Measurements from ENCODE around the gene SLC46A3.
"Not testable (repeated sequence)": the region's sequence is repeated elsewhere in the genome, so short reads cannot be mapped to it uniquely, and the experiment has no call there.

Gene SLC46A3

GRCh38 chr13:28729541-28729940, 10.8 kb upstream of the SLC46A3 start:
- no peak for DNase-seq

- no peak for DNase-seq
Observed at GRCh38 chr13:28728642-28729041, 9.9 kb upstream of the SLC46A3 start.

GRCh38 chr13:28725046-28725610, 6.4 kb upstream of the SLC46A3 start:
- no peak for DNase-seq

GRCh38 chr13:28723806-28724205, 5.0 kb upstream of the SLC46A3 start:
- DNase-seq: no peak

- no peak for DNase-seq
Observed at GRCh38 chr13:28719227-28720055, 671 bp upstream of the SLC46A3 start.

GRCh38 chr13:28718196-28718542, 601 bp downstream of the SLC46A3 start:
- no peak for DNase-seq

- no peak for DNase-seq
Observed at GRCh38 chr13:28717170-28717569, 1.6 kb downstream of the SLC46A3 start.

GRCh38 chr13:28716511-28716910, 2.3 kb downstream of the SLC46A3 start:
- DNase-seq: no peak

GRCh38 chr13:28714651-28715050, 4.1 kb downstream of the SLC46A3 start:
- no peak for DNase-seq

- no peak for DNase-seq
Observed at GRCh38 chr13:28710161-28710560, 8.6 kb downstream of the SLC46A3 start.

- DNase-seq: peak in 1 of 2 experiments; percentile 22
Observed at GRCh38 chr13:28707629-28708427, 10.9 kb downstream of the SLC46A3 start.

- DNase-seq: peak; percentile 40 to 86
Observed at GRCh38 chr13:28705461-28706083, 13.2 kb downstream of the SLC46A3 start.

GRCh38 chr13:28704919-28705318, 13.9 kb downstream of the SLC46A3 start:
- no peak for DNase-seq

- DNase-seq: peak in 1 of 2 experiments; percentile 44
Observed at GRCh38 chr13:28704282-28704681, 14.5 kb downstream of the SLC46A3 start.

GRCh38 chr13:28699246-28699645, 19.5 kb downstream of the SLC46A3 start:
- DNase-seq: no peak

- DNase-seq: no peak
Observed at GRCh38 chr13:28697441-28697840, 21.3 kb downstream of the SLC46A3 start.

- not testable (repeated sequence) for DNase-seq
Observed at GRCh38 chr13:28693605-28694491, 24.9 kb downstream of the SLC46A3 start.

GRCh38 chr13:28685892-28686291, 32.9 kb downstream of the SLC46A3 start:
- DNase-seq: no peak

GRCh38 chr13:28685114-28685513, 33.7 kb downstream of the SLC46A3 start:
- no peak for DNase-seq

GRCh38 chr13:28684257-28684656, 34.5 kb downstream of the SLC46A3 start:
- DNase-seq: no peak

GRCh38 chr13:28683169-28683568, 35.6 kb downstream of the SLC46A3 start:
- DNase-seq: not testable (repeated sequence)

GRCh38 chr13:28680541-28680940, 38.2 kb downstream of the SLC46A3 start:
- no peak for DNase-seq
